Epidermal melanocyte (primary cell): ENCODE results near the gene TMEM176A.
"Not testable (repeated sequence)": the region's sequence is repeated elsewhere in the genome, so short reads cannot be mapped to it uniquely, and the experiment has no call there.

Source experiments
- DNase-seq: peaks from one replicate; pipeline ENCODE4 v3.0.0; 2011; ENCODE audit warnings: low spot score; ENCODE audit not compliant: insufficient read length

TMEM176A gene, protein sequence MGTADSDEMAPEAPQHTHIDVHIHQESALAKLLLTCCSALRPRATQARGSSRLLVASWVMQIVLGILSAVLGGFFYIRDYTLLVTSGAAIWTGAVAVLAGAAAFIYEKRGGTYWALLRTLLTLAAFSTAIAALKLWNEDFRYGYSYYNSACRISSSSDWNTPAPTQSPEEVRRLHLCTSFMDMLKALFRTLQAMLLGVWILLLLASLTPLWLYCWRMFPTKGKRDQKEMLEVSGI

DNA sequence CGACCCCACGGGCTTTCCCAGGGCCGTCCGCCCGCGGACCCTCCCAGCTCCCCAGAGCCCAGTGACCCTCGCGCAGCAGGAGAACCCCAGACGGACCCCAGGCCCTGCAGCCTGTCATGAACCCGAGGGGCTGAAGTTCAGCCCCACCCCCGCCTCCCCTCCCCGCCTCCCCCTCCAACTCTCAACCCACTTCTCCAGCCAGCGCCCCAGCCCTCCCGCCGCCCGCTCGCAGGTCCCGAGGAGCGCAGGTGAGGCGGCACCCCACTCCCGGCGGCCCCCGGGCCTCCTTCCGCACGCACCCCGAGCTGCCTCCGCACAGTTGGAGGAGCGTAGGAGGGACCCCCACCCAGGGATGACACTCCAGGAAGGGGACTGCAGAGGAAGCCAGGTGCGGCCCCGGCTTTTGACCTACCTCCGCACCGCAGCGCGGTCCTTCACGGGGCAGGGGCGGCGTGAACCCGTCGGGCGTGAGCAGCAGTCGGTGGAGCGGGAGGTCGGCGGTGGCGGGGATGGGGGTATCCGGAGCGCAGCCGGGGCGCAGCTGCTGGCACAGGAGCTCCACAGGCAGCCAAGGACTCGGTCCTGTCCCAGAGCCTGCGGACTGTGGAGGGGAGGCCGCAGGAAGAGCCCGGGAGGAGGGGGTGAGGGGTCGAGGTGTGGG is at the start of gene TMEM176A:
TSS of gene TMEM176A (plus strand) at position 189 of the 661 bp plus-strand sequence. CDS start 782 bp downstream, outside the sequence.
- DNase-seq, result no peak

DNA sequence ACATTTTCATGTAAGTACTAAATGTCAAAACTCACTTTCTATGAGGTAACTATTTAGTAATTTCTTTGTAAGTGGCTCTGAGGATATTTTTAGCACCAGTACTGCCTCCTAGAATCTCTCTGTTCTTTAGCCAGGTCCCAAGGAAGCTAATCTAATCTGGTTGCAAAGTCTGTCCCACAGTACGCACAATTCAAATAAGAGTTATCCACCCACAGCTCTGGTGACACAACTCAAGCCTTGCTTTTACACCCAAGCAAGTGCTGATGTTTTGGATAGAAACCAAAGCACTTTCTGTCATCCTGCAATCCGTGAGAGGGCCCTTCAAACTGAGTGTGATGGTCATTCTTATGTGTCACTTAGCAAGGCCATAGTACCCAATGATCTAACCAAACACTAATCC is 48.9 kb upstream of the TMEM176A start:
- no peak for DNase-seq

DNA sequence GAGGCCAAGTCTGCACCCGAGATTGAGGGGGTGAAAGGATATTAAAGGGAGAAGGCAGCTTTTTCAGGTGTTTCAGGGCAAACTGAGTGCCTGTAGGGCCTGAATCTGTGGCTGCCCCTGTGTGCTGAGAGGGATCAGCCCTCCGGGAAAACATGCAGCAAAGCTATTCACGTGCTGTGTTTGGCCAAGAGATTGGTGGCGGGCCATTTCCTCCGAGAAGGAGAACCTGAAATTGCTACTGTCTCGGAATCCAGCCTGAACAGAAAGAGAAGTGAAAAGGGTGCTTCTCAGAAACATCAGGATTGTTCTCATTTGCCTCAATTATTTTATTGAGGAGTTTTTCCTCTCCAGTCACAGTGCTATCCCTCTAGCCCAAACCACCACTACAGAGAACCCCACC is 47.3 kb upstream of the TMEM176A start:
- DNase-seq, result no peak

DNA sequence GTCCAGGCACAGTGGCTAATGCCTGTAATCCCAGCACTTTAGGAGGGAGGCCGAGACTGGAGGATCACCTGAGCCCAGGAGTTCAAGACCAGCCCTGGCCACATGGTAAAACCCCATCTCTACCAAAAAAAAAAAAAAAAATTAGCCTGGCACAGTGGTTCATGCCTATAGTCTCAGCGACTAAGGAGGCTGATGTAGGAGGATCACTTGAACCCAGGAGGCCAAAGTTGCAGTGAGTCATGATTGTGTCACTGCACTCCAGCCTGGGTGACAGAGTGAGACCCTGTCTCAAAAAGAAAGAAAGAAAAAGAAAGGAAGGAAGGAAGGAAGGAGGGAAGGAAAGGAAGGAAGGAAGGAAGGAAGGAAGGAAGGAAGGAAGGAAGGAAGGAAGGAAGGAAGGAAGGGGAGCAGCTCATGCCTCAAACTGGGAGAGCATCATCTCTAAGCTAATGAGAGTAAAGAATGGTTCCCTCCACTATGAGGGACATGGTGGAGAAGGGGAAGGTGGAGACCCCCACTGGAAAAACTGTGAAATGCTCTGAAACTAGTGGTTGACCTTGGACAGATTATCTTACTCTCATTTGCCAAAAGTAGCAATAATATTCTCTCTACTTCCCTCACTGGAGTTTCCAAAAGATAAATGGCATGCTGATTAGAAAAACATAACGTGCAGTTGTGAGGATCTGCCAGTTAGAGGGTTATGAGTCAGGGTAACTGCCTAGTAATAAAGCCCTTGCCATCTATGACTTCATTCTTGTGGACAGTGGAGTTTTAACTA is 46.6 kb upstream of the TMEM176A start:
- no peak for DNase-seq

DNA sequence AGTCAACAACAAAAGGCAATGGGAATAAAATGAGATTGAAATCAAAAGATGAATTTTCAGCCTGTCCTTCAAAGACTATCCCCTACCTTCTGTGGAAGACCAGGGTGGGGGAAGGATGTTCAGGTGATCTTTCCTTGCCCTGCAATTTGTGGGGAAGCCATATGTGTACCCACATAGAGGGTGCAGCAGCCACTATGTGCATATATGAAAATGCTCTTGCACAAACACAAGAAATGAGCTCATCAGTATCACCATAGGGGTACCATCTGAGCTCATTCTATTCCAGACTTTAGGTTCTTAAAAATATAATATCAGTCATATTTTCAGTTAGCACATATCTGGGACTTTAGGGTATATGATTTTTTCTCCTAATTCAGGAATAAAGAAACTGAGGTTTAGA is 45.6 kb upstream of the TMEM176A start:
- no peak for DNase-seq

DNA sequence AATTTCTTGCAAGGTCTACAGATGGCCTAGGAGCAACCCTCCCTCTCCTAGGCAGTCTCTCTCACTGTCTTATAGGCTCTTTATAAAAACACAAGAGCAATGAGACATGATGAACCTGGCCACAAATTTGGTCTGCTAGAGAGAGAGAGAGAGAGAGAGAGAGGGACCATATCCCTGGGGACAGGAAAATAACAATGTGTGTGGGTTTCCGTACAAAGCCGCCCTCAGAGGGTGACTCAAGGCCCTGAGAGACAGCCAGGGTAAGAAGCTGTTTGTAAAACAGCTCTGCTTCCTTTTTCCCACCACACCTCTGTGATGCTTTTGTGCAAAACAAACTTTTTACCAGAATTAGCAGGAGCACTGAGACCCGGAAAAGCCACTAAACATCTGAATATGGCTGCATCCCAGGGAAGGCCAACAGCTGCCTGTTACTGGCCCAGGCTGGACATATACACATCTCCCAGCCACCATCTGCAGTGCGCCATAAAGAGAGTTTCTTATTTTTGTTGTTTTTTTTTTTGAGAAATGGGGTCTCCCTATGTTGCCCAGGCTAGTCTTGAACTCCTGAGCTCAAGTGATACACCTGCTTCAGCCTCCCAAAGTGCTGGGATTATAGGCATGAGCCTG is 45.0 kb upstream of the TMEM176A start:
- no peak for DNase-seq

DNA sequence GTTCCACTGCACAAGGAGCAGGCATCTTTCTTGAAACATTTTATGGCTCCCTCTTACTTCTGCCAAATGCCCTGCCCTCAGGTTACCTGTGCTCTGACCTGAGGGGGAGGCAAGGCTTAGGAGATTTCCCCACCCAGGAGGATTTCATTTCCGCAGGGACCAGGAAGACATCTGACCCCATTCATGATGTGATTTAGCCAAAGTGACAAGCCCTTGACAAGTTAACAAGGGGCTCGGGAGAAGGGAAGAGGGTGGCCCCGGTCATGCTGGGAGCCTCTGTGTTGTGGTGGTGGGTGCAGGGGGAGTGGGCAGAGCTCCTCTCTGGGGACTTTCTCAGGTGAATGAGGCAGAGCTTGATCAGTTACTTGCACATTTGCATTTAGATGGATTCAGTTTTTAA is 44.4 kb upstream of the TMEM176A start:
- no peak for DNase-seq

DNA sequence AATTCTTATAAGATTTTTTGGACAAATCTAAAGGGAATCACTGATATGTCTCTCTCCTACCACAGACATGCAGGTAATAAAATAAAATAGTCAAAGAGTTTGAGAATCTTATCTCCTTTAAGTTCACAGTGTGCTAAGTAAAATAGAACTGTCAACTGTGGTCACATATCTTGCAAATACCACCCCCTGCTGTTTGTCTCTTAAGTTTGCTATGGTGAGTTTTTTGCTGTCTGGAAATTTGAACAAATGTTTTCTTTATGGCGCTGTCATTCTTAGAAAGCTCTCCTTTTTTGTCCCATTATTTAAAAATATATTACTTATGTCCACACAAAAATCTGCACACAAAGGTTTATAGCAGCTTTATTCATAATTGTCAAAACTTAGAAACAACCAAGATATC is 43.7 kb upstream of the TMEM176A start:
- no peak for DNase-seq

DNA sequence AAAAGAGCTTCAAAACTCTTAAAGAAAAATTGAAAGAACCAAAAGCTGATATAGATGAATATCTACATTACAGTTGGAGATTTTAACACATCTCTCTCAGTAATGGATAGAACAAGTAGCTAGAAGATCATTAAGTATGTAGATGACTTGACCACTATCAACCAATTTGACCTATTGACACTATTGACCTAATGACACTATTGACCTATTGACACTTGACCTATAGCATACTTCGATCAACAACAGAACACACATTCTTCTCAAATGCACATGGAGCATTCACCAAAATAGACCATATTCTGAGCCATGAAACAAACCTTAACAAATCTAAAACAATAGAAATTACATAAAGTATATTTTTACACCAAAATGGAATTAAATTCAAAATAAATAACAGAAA is 41.1 kb upstream of the TMEM176A start:
- no peak for DNase-seq

DNA sequence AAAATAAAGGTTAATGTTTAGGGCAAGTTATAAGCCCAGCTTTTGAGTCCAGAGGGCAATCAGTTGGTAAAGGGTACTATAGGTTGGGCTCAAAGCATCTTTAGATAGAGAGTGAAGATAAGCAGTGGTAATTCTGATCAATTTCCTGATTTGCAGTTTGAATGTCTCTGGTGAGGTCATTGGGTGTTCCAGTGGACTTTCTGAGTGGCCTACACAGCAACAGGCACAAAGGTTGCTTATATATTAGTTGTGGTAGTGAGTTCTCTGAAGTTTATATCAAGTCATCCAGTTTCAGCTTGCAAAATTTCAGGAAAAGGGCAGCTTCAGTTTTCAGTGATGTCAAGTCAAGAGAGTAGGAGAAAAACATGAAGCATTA is 34.2 kb upstream of the TMEM176A start:
- DNase-seq, result no peak

DNA sequence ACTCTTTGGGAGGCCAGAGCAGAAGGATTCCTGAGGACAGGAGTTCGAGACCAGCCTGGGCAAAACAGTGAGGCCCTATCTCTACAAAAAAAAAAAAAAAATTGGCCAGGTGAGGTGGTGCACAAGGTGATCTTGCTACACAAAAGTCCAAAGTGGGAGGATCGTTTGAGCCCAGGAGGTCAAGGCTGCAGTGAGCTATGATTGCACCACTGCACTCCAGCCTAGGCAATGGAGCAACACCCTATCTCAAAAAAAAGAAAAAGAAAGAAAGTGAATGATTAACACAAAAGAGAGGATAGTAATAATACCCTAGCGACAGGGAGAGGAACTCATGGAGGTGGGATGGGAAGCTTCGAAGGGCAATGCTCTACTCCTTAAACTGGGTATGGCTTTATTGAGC is 30.8 kb upstream of the TMEM176A start:
- DNase-seq, result no peak

DNA sequence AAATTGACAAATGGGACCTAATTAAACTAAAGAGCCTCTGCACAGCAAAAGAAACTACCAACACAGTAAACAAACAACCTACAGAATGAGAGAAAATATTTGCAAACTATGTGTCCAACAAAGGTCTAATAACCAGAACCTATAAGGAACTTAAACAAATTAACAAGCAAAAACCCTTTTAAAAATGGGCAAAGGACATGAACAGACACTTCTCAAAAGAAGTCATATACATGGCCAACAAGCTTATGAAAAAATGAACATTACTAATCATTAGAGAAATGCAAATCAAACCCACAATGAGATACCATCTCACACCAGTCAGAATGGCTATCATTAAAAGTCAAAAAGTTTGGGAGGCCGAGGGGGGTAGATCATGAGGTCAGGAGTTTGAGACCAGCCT is 26.4 kb upstream of the TMEM176A start:
- DNase-seq, result not testable (repeated sequence)

DNA sequence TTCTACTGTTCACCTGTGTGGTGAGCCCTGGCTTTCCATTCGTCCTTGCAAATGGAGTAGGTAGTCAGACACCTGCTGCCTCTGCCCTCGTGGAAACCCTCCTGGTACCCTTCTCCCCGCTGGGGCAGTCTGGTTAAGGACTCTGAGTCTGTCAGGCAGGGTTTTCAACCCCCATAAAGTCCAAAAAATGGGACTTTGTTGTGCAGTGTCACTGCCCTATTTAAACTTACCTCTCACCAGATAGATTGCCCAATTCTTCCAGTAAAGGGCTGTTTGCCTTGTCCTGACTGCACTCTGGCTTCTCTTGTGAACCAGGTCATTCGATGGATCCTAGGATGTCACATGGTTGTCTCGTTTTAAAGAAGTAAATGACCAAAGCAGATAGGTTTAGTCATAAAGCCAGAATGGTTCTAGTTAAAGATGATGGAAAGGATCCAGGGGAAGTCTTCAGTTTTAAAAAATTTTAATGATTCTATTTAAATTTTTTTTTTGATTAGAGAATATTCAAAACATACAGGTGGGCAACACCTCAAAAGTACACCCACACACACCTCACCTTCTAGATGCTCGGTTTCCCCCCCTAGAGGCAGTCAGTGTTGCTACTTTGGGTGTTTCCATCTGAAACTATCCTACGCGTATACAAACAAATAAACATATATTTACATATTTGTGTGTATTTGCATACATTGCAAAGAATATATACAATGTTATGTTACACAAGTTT is 22.4 kb upstream of the TMEM176A start:
- DNase-seq, result no peak

DNA sequence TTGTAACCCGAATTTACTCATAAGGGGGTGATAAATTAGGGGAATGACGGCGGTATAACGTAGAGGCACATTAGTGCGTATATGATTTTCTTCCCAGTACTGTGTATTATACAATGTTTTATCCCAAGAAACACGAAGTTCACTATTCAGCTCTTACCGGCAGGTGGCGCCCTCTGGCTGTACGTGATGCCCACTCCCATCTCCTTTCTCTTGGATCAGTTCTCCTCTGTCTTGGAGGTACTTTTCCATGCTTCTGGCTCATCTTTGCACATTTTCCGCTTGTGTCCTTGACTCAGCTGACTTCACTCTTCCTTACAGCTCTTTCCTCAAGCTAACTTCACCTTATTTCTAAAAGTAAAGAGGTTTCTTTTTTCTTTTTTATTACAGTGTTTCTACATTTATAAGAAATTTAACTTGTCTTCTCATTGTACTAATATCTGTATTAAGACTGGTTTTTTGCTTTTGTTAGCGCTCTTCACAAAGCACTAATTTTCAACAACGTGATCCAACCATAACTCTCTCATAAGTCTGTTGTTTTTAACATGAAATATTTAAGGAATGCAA is 21.7 kb upstream of the TMEM176A start:
- DNase-seq, result no peak

DNA sequence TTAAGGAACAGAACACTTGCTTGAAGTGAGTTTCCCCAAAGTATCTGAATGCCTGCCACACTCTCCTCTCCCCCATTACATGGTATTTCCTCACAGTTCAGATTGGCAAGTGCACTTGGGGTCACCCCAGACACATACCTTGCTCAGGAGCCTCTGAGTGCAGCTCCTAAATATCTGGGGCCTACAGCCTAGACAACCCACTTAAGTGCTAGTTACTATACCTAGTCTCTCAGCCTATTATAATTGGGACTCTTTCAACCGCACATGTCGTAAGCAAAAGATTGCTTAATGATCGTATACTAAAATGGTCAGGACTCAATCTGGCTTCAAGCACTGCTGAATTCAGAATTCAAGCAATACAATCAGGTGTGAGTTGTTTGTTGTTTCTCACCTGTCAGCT is 20.3 kb upstream of the TMEM176A start:
- no peak for DNase-seq

DNA sequence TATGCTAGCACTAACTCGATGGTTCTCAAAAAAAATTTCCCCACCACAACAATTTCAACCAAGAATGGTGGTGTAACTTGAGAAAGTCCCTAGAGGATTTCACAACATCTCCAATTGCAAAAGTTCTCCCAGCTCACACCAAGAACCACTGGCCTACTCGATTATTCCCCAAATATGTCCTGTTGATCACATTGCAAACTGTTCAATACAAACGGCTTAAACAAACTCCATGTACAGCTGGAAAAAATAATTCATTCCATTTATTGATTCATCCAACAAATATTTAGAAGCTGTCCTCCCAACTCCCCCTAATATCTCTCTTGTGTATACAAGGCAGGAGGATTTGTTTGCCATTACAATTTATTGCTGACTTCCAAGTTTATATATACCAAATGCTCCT is 19.5 kb upstream of the TMEM176A start:
- no peak for DNase-seq

DNA sequence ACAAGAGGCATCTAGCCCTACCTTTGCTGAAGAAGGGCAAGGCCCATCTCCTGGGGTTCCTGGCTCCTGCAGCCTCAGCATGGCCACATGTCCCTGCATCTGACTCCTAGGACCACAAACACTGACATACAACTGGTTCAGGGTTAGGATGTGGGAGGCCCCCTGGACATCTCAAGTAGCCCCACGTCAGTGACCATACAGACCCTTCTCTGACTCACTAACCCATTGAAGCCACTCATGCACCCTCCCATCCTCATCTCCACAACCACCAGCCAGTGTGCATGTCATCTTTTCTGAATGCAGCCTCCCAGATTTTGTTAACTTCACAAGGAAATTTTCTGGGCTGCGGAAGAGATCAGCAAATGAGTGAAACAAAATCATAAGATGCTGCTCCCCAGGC is 18.6 kb upstream of the TMEM176A start:
- DNase-seq, result no peak

DNA sequence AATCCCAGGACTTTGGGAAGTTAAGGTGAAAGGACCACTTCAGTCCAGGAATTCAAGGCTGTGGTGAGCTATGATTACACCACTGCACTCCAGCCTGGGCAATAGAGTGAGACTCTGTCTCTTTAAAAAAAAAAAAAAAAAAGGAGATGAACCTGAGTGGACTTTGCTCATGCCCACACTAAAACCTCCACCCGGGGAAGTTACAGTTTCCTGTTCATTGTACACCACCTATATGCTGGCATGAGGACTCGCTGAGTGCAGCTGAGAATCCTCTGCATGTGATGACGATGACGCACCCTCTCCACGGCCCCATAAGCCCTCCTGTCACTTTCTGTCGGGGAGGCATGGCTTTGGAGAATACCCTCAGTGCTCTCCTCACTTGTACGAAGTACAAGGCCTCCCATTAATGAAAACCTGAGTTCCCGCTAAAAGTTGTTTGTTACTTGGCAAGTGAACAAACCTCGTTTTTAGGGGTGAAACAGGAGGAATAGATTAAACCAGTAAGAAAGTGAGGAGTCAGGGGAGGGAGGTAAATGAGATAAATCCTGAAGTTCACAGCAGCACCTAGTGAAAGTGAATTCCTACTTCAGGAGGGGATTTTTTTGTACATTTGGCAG is 16.3 kb upstream of the TMEM176A start:
- DNase-seq, result no peak

DNA sequence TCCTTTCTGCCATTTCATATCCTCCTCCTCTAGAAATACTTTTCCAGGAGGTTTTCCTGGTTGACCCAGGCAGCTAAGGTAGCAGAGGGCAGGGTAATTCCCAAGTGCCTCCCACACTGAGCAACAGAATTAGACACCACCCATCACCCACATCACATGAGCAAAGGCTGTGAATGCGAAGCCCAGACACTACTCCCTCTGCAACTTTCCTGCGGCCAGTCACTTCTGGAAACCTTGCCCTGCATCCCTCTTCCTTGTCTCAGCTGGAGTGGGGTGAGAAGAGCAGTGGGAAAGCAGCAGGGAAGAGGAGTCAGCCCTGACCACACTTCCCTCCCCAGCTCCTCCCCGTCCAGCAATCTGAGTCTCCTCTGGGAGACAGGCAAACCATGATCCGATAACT is 15.6 kb upstream of the TMEM176A start:
- DNase-seq, result no peak

DNA sequence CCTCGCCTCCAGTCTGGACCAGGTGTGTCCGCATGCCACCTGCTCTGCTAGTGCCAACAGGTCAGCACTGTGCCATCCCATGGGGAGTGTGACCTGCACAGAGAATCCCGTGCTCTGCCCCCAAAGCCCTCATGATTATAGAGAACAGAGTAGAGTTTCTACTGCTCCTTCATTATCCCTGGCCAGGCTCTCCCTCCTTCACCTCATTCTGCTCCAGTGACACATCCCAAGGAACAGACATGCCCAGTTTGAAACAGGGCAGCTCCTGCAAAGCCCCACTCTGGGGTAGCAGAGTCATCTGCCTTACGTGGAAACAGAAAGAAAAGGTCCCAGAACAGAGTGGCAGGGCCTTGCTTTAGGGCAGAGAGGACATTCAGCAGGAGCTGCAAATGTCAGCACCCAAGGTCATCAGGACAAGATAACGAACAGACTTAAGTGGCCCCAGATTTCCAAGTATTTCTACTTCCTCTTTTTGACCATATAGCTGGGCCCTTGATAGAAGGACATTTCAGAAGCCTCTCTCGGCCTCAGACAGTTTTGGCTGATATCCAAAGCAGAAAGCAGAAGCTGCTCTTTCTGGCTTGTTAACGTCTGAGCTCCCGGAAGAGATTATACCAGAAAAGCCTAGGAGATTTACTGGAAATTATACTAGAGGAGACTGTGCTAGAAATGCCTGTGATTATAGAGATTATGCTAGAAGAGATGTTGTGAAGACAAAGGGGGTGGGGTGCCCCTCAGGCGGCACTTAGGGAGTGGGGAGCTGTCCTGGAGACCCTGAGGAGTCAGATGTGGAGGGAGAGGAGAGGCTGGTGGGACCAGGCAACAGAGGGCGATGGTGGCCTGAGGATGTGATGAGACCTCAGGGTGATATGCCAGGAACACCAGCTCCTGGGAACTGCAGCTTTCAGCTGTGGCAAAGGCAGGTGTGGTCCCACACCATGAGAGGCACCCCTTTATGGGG is 13.0 kb upstream of the TMEM176A start:
- no peak for DNase-seq
